Stimulated activated CD8-positive, alpha-beta memory T cell treated with anti-CD3 and anti-CD28 coated beads, Interleukin-4, amount 100 ng/mL, for 4 hours (primary cell): ENCODE measurements around the gene CD2.
"Not testable (repeated sequence)": the region's sequence is repeated elsewhere in the genome, so short reads cannot be mapped to it uniquely, and the experiment has no call there.

Experiments
- DNase-seq, 2 donors: peaks; one replicate each; pipeline ENCODE4 v3.0.0-alpha.2; 2020; ENCODE audit warnings: low read depth in 2 of 2, low spot score in 1 of 2

CD2 gene

GRCh38 chr1:116731439-116731838 lies 22.8 kb upstream of the CD2 start:
- no peak for DNase-seq

GRCh38 chr1:116732726-116733125 lies 21.5 kb upstream of the CD2 start:
- DNase-seq, result no peak

- no peak for DNase-seq
Observed at GRCh38 chr1:116733476-116734365, 20.5 kb upstream of the CD2 start.

- DNase-seq, result no peak
Observed at GRCh38 chr1:116735246-116735645, 19.0 kb upstream of the CD2 start.

GRCh38 chr1:116737020-116737854 lies 17.0 kb upstream of the CD2 start:
- peak; percentile 47 to 57 for DNase-seq

GRCh38 chr1:116737855-116738321 lies 16.3 kb upstream of the CD2 start:
- DNase-seq, result no peak

- DNase-seq, result peak in 1 of 2 donors; percentile 56
Observed at GRCh38 chr1:116738673-116739370, 15.4 kb upstream of the CD2 start.

GRCh38 chr1:116739371-116740012 lies 14.7 kb upstream of the CD2 start:
- DNase-seq, result no peak

- no peak for DNase-seq
Observed at GRCh38 chr1:116740296-116740695, 13.9 kb upstream of the CD2 start.

- DNase-seq, result no peak
Observed at GRCh38 chr1:116740746-116741145, 13.5 kb upstream of the CD2 start.

- DNase-seq, result no peak
Observed at GRCh38 chr1:116741836-116742565, 12.2 kb upstream of the CD2 start.

GRCh38 chr1:116743535-116743934 lies 10.7 kb upstream of the CD2 start:
- DNase-seq, result no peak

GRCh38 chr1:116748272-116748671 lies 6.0 kb upstream of the CD2 start:
- no peak for DNase-seq

GRCh38 chr1:116751146-116751545 lies 3.1 kb upstream of the CD2 start:
- no peak for DNase-seq

- DNase-seq, result no peak
Observed at GRCh38 chr1:116751621-116752020, 2.6 kb upstream of the CD2 start.

GRCh38 chr1:116753312-116753711 lies 918 bp upstream of the CD2 start:
- DNase-seq, result no peak

GRCh38 chr1:116755066-116755465 lies 836 bp downstream of the CD2 start:
- DNase-seq, result no peak

- DNase-seq, result no peak
Observed at GRCh38 chr1:116755681-116756080, 1.5 kb downstream of the CD2 start.

- DNase-seq, result not testable (repeated sequence)
Observed at GRCh38 chr1:116756092-116756491, 1.9 kb downstream of the CD2 start.

- not testable (repeated sequence) for DNase-seq
Observed at GRCh38 chr1:116758456-116758815, 4.2 kb downstream of the CD2 start.
